ENCODE results near the gene SPAG5.
"Not testable (repeated sequence)": the region's sequence is repeated elsewhere in the genome, so short reads cannot be mapped to it uniquely, and the experiment has no call there.

SPAG5 gene

GRCh38 chr17:28599311-28600184, 723 bp upstream of the SPAG5 start:
- DNase-seq, result no peak

DNA sequence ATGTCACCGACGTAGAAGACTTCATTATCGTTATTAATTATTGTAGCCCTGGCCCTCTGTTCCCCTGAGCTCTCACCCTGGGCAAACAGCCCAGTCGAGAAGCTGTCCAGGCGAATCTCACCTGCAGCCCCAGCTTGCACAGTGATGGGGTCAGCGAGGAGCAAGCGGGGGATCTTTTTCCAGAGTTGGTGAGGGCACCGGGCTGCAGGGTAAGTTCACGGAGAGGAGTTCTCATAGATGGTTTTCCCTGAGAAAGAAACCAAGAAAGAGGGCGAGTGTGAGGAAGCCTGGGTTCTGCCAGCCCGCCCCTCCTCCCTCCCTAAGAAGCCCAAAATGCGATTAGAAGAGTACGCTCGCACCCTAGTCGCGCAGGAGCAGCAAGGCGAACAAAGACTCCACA, 436 bp downstream of the SPAG5 start:
- no peak for DNase-seq

DNA sequence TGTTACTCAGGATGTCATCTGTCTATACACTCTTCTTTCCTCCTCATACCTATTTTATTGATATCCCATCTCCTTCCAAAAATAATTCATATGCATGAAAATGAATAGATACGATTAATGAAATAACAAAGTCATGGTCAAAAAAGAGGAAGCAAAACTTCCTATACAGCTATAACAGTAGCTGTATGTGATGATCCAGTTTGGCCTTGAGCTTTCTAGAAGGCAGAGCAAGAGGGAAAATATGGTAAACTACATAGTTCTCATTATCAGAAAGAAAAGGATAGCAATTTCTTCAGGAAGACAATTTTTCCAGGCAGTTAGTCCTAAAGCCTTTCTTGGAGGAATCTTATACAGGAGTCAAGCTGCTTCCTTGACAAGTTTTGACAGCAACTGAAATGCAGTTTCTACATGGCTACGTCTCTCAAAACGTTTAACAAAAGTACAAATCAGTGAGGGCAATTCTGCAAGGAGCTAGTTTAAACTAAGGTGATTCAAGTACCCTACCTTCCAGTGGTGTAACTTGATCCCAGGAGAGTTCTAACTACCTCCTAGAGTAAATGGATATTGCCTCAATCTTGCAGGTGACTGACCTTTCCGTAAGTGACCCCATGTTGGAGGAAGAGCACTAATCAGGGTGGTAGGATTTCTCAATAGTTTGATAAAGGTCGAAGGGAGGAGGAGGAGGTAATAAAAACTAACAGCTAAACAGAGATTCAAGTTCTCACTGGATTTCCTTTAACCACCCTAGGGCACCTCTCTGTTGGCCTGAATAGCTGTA, 1.0 kb downstream of the SPAG5 start:
- no peak for DNase-seq

- DNase-seq, result no peak
Observed at GRCh38 chr17:28592260-28592659, 6.6 kb downstream of the SPAG5 start.

GRCh38 chr17:28585851-28586250, 13.0 kb downstream of the SPAG5 start:
- DNase-seq, result no peak

- DNase-seq, result no peak
Observed at GRCh38 chr17:28584434-28584833, 14.4 kb downstream of the SPAG5 start.

GRCh38 chr17:28582513-28582912, 16.3 kb downstream of the SPAG5 start:
- no peak for DNase-seq

- DNase-seq, result no peak
Observed at GRCh38 chr17:28580959-28581358, 17.9 kb downstream of the SPAG5 start.

DNA sequence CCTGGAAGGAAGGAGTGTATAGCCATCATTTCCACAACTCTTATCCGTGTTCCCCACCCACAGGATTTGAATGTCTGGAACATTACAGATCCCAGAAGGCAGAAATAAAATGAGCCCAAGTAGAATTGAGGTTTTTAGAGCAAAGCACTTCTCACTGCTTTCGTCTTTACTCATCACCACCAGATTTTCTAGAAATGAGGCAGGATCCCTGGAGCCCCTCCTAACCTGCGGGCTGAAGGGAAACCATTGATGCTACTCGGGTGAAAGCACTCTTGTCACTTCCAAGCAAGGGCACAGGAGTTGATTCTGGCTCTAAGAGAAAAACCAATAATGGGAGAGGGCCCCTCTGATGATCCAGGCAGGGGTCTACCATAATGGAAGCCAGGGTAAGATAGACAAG, 19.3 kb downstream of the SPAG5 start:
- DNase-seq, result no peak

- no peak for DNase-seq
Observed at GRCh38 chr17:28578246-28579195, 20.3 kb downstream of the SPAG5 start.

DNA sequence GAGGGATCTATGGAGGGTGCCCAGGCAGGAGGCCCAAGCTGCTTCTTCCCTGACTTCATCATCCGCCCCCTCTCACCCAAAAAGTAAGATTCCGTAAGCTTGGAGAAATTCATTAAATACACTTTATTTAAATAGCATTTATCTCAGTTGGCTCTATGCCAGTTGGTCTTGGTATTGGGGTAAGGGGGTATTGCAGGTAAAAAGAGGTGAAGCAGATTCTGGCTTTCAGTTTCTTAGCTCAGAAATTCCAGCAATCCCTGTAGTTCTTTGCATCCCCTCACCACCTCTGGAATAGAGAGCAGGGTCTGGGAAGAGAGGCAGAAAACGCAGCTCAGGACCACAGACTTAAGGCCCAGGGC, 21.4 kb downstream of the SPAG5 start:
- no peak for DNase-seq

DNA sequence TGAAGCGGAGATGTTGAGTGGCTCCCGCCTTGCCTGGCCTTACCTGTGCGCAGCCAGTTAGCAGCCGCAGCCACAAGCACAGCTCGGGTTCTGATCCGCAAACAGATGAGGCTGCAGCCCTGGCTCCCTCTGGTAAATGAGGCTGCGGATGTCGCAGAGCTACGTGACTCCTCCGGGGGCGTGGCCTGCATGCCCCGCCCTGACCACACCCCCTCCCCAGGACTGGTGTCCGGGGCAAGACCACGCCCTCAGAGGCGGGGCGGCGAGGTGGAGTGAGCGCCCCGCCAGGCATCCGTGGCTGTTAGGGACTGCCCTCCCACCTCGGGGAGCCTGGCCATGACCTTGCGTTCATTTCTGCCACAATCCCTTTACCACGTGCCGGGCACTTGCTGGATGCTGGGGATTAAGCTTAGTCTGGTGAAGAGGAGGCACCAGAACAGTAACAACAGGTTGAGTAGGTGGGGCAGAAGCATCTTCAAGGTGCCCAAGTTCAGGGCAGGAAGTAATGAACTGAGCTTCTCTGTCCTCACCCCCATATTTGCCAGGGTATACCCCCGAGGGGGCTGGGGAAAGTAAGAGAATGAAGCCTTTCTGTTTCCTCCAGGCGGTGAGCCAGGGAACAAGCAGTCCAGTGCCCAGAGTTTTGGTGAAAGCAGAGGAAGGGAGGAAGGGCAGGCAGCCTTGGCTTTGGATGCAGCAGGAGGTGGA, 21.9 kb downstream of the SPAG5 start, which contains the start of gene ALDOC:
TSS of gene ALDOC (minus strand) at position 138 of the 708 bp plus-strand sequence. CDS start 1,363 bp downstream, outside the sequence.
- peak; percentile 50 for DNase-seq

DNA sequence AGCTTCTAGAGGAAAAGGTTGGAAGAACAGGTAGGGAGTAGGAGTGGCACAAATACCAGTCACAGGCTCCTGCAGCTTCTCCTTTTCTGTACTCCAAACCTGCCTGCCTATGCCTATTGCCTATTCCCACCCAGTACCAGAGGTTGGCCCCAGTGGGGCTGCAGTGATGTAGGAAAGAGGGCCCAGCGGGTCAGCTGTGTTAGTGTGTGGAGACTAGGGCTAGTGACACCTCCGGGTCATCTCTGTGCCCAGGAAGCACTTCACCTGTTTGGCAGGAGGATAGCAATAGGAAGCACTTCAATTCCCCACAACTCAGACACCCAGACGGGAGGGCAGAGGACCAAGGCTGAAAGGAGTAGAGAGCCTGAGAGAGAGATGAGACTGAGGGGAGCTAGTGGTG, 22.8 kb downstream of the SPAG5 start:
- DNase-seq, result not testable (repeated sequence)

- DNase-seq, result no peak
Observed at GRCh38 chr17:28575126-28575795, 23.6 kb downstream of the SPAG5 start.

GRCh38 chr17:28574526-28574925, 24.3 kb downstream of the SPAG5 start:
- no peak for DNase-seq

- DNase-seq, result no peak
Observed at GRCh38 chr17:28573966-28574480, 24.8 kb downstream of the SPAG5 start.

- no peak for DNase-seq
Observed at GRCh38 chr17:28573521-28573920, 25.3 kb downstream of the SPAG5 start.

DNA sequence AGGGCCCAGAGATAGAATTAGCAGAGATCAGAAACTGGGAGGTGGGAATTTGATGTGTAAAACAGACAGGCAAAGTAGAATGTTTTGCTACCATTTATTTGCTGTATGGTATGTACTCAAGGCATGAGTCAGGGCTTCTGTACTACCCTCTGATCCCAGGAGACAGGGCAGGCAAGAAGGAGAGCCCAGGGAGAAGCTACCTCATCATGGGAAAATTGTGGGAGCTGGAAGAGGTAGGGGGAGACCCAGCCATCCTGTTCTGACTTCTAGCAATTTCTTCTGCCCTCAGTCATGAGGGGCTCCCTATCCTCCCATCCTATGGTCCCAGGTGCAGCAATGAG, 25.8 kb downstream of the SPAG5 start:
- DNase-seq, result no peak

GRCh38 chr17:28572259-28573039, 26.4 kb downstream of the SPAG5 start:
- DNase-seq, result no peak

GRCh38 chr17:28571361-28572122, 27.3 kb downstream of the SPAG5 start, which contains the start of gene PIGS:
PIGS (minus strand) TSS chr17:28571524; CDS start chr17:28571496, 28 bp downstream.
- peak; percentile 84 for DNase-seq

Data from NCI-H446 treated with DMSO at 0.1 percent for 48 hours (cell line).